Measurements from ENCODE around the gene MCAM. TPM values are rescaled to one million over a fixed set of nuclear protein-coding genes. Genes with fewer than 3 reads are reported as not detected.

Gene MCAM
- total and polyA plus RNA-seq, 2 of the 8 experiments (the other 6 are each of a cell fraction or from before 2014, with no cell fraction given): 22.4 to 32.2 TPM

GRCh38 chr11:119342023-119342300 lies 25.0 kb upstream of the MCAM start (continued):
- TF ChIP-seq CTCF (IDR thresholded peaks at IDR 0.05; ENCODE audit: control extremely low read depth in 1 of 3, insufficient read depth in 1 of 3, low read depth in 1 of 3, low read length in 3 of 3): no peak
- no peak for TF ChIP-seq CBX5 (IDR thresholded peaks at IDR 0.05; ENCODE audit: low read depth, low read length)
- TF ChIP-seq E2F6 (IDR thresholded peaks at IDR 0.05): no peak
- TF ChIP-seq ATF2 (IDR thresholded peaks at IDR 0.05; ENCODE audit: low read length): no peak
- no peak for TF ChIP-seq RAD21 (IDR thresholded peaks at IDR 0.05 in 1 of 2, conservative IDR thresholded peaks at IDR 0.05 in 1 of 2; ENCODE audit: low read depth in 2 of 2, low read length in 2 of 2)
